GM13977 (cell line): Measurements from ENCODE around the gene KRTAP5-11.
"Not testable (repeated sequence)": the region's sequence is repeated elsewhere in the genome, so short reads cannot be mapped to it uniquely, and the experiment has no call there.

Experiments
- DNase-seq: peaks from one replicate; pipeline ENCODE4 v3.0.0; 2012; ENCODE audit warnings: low spot score
- in situ Hi-C: fragments of 300-500 bp; cut with MboI; formaldehyde crosslinking; loops from one replicate; pipeline ENCODE4 v1.12.0; 2022; ENCODE audit warnings: low sequenced_read_pairs, low pct_unique_long_range_greater_than_20kb, mixed read lengths, inconsistent platforms; ENCODE audit not compliant: unreplicated experiment
- TF ChIP-seq, protein P1 (sequence below): IDR thresholded peaks from 2 replicates; pipeline ENCODE4 v1.5.1; 2012; ENCODE audit warnings: mild to moderate bottlenecking, control low read depth; ENCODE audit not compliant: insufficient read depth; ENCODE audit errors: extremely low read depth, missing control alignments

KRTAP5-11 gene

DNA sequence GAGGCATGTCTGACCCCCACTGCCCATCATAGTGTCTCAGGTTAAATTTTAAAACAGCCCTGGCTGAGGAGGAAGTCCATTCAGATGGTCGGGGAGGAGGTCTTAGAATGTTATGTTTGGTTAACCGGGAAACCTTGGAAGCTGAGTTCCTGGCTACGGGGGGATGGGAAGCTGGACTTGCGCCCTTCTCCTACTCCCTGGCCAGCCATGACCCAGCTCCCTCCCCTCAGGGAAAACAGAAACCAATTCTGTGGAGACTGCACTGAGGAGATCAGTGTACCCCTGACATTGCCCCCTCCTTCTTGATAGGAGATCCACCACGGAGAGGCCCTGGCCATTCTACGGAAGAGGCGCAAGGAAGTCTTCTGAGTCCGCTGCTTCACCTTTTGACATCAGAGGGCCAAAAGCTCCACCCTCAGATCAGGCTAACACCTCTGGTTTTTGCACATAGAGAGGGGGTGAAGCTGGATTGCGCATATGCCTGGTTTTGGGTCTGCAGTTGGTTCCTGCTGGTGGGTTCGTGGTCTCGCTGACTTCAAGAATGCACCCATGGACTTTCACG is 37.2 kb downstream of the KRTAP5-11 start:
- in situ Hi-C loops, result no loop called here
- TF ChIP-seq, protein P1, sequence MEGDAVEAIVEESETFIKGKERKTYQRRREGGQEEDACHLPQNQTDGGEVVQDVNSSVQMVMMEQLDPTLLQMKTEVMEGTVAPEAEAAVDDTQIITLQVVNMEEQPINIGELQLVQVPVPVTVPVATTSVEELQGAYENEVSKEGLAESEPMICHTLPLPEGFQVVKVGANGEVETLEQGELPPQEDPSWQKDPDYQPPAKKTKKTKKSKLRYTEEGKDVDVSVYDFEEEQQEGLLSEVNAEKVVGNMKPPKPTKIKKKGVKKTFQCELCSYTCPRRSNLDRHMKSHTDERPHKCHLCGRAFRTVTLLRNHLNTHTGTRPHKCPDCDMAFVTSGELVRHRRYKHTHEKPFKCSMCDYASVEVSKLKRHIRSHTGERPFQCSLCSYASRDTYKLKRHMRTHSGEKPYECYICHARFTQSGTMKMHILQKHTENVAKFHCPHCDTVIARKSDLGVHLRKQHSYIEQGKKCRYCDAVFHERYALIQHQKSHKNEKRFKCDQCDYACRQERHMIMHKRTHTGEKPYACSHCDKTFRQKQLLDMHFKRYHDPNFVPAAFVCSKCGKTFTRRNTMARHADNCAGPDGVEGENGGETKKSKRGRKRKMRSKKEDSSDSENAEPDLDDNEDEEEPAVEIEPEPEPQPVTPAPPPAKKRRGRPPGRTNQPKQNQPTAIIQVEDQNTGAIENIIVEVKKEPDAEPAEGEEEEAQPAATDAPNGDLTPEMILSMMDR, result no peak
- DNase-seq, result no peak

DNA sequence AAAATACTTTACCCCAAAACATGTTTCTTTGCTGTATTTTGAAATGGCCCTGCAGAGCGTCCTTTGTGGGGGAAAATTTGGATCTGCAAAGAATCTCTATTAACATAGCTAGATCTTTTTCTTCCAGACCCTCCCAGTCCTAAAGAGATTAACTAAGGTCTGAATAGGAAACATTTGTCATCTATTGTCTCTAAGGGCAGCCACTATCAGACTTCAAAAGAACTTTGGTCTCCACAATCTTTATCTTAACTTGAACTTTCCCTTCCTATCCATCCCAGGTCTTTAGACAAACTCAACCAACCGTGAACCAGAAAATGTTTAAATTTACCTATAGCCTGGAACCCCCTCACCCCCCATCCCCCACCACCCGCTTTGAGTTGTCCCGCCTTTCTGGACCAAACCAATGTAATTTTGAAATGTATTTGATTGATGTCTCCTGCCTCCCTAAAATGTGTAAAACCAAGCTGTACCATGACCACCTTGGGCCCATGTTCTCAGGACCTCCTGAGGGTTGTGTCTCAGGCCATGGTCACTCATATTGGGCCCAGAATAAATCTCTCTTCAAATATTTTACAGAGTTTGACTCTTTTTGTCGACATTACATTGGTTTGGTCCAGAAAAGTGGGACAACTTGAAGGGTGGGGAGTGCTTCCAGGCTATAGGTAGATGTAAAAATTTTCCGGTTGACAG is 38.0 kb downstream of the KRTAP5-11 start:
- in situ Hi-C loops, result no loop called here
- TF ChIP-seq, protein P1, result no peak

DNA sequence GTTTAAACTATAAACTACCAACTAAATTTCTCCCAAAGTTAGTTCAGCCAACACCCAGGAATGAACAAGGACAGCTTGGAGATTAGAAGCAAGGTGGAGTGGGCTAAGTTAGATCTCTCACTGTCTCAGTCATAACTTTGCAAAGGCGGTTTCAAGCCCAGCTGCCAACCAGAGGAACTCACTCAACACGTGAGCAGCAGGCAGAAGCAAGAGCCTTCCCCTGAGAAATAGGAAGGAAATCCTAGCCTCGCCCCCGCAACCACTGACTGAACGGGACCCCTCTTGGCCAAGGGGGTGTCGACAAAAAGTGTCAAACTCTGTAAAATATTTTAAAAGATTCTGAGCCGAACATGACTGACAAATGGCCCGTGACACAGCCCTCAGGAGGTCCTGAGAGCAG is 38.8 kb downstream of the KRTAP5-11 start:
- no peak for DNase-seq
- in situ Hi-C loops, result no loop called here
- TF ChIP-seq, protein P1, result no peak

More for the DNA sequence above, 38.0 kb downstream of the KRTAP5-11 start:
- no peak for DNase-seq

DNA sequence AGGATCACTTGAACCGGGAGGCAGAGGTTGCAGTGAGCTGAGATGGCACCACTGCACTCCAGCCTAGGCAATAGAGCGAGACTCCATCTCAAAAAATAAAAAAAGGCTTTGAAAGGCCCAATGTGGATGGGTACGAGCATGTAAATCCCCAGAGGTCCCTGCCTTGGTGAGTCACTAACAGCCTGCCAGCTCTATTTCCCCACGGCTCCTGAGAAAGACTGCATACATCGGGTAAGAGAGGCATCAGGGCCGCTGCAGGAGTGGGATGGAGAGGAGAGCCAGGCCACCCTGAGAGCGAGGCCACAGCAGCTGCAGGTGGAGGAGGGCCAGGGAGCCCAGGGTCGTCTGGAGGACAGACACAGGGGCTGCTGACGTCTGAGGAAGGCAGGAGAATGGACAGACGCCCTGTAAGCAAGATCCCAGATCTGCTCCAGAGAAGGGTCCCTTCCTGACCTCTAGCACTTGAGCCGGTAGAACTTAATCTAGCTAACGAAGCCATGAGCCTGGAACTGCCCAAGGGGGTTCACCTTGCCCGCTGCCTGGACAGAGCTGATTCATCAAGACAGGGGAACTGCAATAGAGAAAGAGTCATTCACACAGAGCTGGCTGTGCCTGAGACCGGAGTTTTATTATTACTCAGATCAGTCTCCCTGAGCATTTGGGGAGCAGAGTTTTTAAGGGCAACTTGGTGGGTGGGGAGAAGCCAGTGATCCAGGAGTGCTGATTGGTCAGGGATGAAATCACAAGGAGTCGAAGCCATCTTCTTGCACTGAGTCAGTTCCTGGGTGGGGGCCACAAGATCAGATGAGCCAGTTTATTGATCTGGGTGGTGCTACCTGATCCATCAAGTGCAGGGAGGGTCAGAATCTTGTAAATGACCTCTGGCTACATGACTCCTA is 39.5 kb downstream of the KRTAP5-11 start:
- no peak for DNase-seq
- in situ Hi-C loops, result no loop called here
- TF ChIP-seq, protein P1, result no peak

DNA sequence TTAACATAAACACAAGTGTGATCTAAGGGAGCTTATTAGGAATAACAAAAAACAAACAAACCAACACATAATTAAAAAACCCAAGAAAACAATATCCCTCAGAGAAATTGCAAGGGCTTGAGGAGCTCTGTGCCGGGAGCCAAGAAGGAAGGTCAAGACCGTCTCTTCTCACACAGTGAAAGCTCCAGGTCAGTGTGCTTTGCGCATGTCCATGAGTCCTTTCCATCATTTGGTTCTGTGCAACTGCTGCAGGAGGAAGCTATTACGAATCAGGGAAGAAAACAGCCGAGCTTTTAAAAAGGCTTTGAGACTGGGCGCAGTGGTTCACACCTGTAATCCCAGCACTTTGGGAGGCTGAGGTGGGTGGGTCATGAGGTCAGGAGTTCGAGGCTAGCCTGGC is 40.3 kb downstream of the KRTAP5-11 start:
- no peak for DNase-seq
- in situ Hi-C loops, result no loop called here
- TF ChIP-seq, protein P1, result no peak

DNA sequence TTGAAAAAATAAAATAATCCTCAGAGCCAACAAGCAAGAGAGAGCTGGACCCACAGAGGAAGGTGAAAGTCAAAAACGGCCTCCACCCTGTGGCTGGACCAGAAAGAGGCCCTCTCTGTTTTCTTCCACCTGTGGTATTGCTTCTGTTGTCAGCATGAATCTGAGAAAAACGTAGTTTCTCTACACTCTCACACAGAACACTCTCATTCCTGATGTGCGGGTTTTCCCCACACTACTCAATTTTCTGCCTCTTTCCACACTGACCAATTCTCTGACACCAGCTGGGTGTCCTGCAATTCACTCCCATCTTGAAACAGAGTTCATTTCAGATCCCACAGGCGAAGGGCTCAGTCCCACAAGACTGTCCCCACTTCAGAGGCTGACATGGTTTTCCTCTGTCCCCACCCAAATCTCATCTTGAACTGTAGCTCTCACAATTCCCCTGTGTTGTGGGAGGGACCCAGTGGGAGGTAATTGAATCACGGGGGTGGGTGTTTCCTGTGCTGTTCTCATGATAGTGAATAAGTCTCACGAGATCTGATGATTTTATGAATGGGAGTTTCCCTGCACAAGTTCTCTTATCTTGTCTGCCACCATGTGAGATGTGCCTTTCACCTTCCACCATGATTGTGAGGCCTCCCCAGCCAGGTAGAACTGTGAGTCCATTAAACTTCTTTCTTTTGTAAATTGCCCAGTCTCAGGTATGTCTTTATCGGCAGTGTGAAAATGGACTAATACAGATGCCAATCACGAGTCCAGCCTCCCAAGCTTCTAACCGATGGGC is 42.0 kb downstream of the KRTAP5-11 start:
- in situ Hi-C loops, result not testable (repeated sequence)

DNA sequence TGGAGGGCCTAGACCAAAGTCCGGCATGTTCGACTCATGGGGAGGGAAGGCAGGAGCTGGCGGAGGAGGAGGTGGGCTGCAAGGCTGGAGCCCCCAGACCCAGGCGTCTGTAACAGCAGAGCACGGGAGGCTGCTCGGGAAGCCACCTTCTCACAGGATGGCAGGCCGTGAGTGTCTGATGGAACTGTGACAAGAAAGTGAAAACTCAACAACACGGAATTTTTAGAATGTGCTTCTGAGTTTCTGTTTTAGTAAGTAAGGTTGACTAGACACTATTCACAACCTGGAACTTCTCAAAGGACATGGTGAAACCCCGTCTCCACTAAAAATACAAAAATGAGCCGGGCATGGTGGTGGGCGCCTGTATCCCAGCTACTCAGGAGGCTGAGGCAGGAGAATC is 42.7 kb downstream of the KRTAP5-11 start:
- peak; percentile 69 for DNase-seq
- in situ Hi-C loops, result not testable (repeated sequence)

More for the DNA sequence above, 42.0 kb downstream of the KRTAP5-11 start:
- DNase-seq, result peak; percentile 60
